Peyer's patch (tissue), 4 donors: ENCODE data around the gene FOXC1. TPM values are rescaled to one million over a fixed set of nuclear protein-coding genes. Genes with fewer than 3 reads are reported as not detected.

Source experiments
- DNase-seq, 3 donors: peaks; one replicate each; pipeline ENCODE4 v3.0.0-alpha.2; 2017 to 2019
- H3K27ac ChIP-seq, 4 donors: fragments of 200-600 bp; sonication (generic); one replicate each; pipeline ENCODE4 v1.5.1; 2016 to 2019
- H3K27me3 ChIP-seq, 2 donors: fragments of 200-600 bp; sonication (generic); one replicate each; pipeline ENCODE4 v1.5.1; 2019
- H3K36me3 ChIP-seq, 3 donors: fragments of 200-600 bp; sonication (generic); one replicate each; pipeline ENCODE4 v1.5.1; 2016 to 2019
- H3K4me1 ChIP-seq, 4 donors: fragments of 200-600 bp; sonication (generic); one replicate each; pipeline ENCODE4 v1.5.1; 2016 to 2019
- H3K4me3 ChIP-seq, 4 donors: fragments of 200-600 bp; sonication (generic); 1 replicate in 3 of 4; 2 replicates in 1 of 4; pipeline ENCODE4 v1.5.1; 2016 to 2019; ENCODE audit warnings: mild to moderate bottlenecking in 1 of 4
- H3K9me3 ChIP-seq, 4 donors: fragments of 200-600 bp; sonication (generic); one replicate each; pipeline ENCODE4 v1.5.1; 2016 to 2019; ENCODE audit warnings: mild to moderate bottlenecking in 1 of 4
- CTCF ChIP-seq, 6 experiments: fragments of 450-650 bp in 4 of 6; fragments of 200-600 bp in 2 of 6; sonication (generic) in 1 of 6; IDR thresholded peaks; one replicate each; pipeline ENCODE4 v1.5.1; 2017 to 2019; ENCODE audit warnings: antibody characterized with exemption in 6 of 6, mild to moderate bottlenecking in 3 of 6, moderate library complexity in 1 of 6
- POLR2A ChIP-seq, 2 donors: fragments of 450-650 bp; IDR thresholded peaks; one replicate each; pipeline ENCODE4 v1.5.1; 2017; ENCODE audit warnings: antibody characterized with exemption in 2 of 2, mild to moderate bottlenecking in 2 of 2, moderate library complexity in 2 of 2
- total RNA-seq, 4 donors: library from RNA; depleted of rRNA; stranded (reverse); fragments of >200 nt; gene quantifications; one replicate each; pipeline ENCODE4 v1.1.0, GENCODE V29; 2016

The FOXC1 gene
- total RNA-seq, 4 donors from 2014 or later, result 1.6 to 3.3 (median 2.7) TPM; not detected in 1

GRCh38 chr6:1580109-1580508, 29.6 kb upstream of the FOXC1 start:
- H3K27me3 ChIP-seq, result no peaks in the 10 kb centered on the region
- TF ChIP-seq CTCF (IDR thresholded peaks at IDR 0.05), result no peak
- TF ChIP-seq POLR2A (IDR thresholded peaks at IDR 0.05), result no peak
- DNase-seq, result no peak
- no peaks in the 10 kb centered on the region for H3K4me1 ChIP-seq
- H3K4me3 ChIP-seq, result no peak overlapping the region
- H3K36me3 ChIP-seq, result no peaks in the 10 kb centered on the region
- H3K27ac ChIP-seq, result no peak overlapping the region
- no peaks in the 10 kb centered on the region for H3K9me3 ChIP-seq

GRCh38 chr6:1580585-1580984, 29.1 kb upstream of the FOXC1 start:
- Histone ChIP-seq H3K27me3 (no peaks in the 10 kb centered on the region), H3K4me3 (no peak overlapping the region), H3K27ac (no peak overlapping the region), H3K4me1 (no peaks in the 10 kb centered on the region), H3K36me3 (no peaks in the 10 kb centered on the region), H3K9me3 (no peaks in the 10 kb centered on the region)
- no peak for DNase-seq
- no peak for TF ChIP-seq CTCF (IDR thresholded peaks at IDR 0.05)
- TF ChIP-seq POLR2A (IDR thresholded peaks at IDR 0.05), result no peak

GRCh38 chr6:1581120-1581991, 28.4 kb upstream of the FOXC1 start:
- DNase-seq, result no peak
- Histone ChIP-seq H3K27me3 (no peaks in the 10 kb centered on the region), H3K36me3 (no peaks in the 10 kb centered on the region), H3K27ac (no peak overlapping the region), H3K4me1 (no peaks in the 10 kb centered on the region), H3K4me3 (no peak overlapping the region), H3K9me3 (no peaks in the 10 kb centered on the region)
- TF ChIP-seq CTCF (IDR thresholded peaks at IDR 0.05), result no peak
- TF ChIP-seq POLR2A (IDR thresholded peaks at IDR 0.05), result no peak

- H3K4me3 ChIP-seq, result no peak overlapping the region
- no peak overlapping the region for H3K27ac ChIP-seq
- no peaks in the 10 kb centered on the region for H3K27me3 ChIP-seq
- DNase-seq, result no peak
- no peaks in the 10 kb centered on the region for H3K9me3 ChIP-seq
- no peaks in the 10 kb centered on the region for H3K4me1 ChIP-seq
- no peaks in the 10 kb centered on the region for H3K36me3 ChIP-seq
- no peak for TF ChIP-seq CTCF (IDR thresholded peaks at IDR 0.05)
Measured at GRCh38 chr6:1584146-1584545, 25.6 kb upstream of the FOXC1 start.

- DNase-seq, result no peak
- H3K4me3 ChIP-seq, result no peak overlapping the region
- no peaks in the 10 kb centered on the region for H3K9me3 ChIP-seq
- H3K36me3 ChIP-seq, result no peaks in the 10 kb centered on the region
- no peak for TF ChIP-seq CTCF (IDR thresholded peaks at IDR 0.05)
- TF ChIP-seq POLR2A (IDR thresholded peaks at IDR 0.05), result no peak
- peaks cover 0 to 5% (median 0%) of the 10 kb centered on the region in 4 donors for H3K4me1 ChIP-seq
- H3K27me3 ChIP-seq, result no peaks in the 10 kb centered on the region
- H3K27ac ChIP-seq, result no peak overlapping the region
Measured at GRCh38 chr6:1584996-1585668, 24.6 kb upstream of the FOXC1 start.
